Neural crest cell (in vitro differentiated cells): ENCODE results near the gene FOXP1. TPM values are rescaled to one million over a fixed set of nuclear protein-coding genes. Genes with fewer than 3 reads are reported as not detected.

Experiments used
- DNase-seq: peaks from one replicate; pipeline ENCODE4 v3.0.0; 2021; ENCODE audit warnings: low read depth, mixed read lengths, low spot score
- H3K27ac Mint-ChIP-seq: one replicate; pipeline ENCODE4 v1.8.0; 2021; ENCODE audit warnings: mild to moderate bottlenecking, mixed read lengths; ENCODE audit not compliant: unreplicated experiment
- H3K27me3 Mint-ChIP-seq: 2 replicates; pipeline ENCODE4 v1.8.0; 2021; ENCODE audit warnings: low read depth, mild to moderate bottlenecking, mixed read lengths
- H3K36me3 Mint-ChIP-seq: 2 replicates; pipeline ENCODE4 v1.8.0; 2021; ENCODE audit warnings: low read depth, mild to moderate bottlenecking, mixed read lengths
- H3K4me1 Mint-ChIP-seq: 2 replicates; pipeline ENCODE4 v1.8.0; 2021; ENCODE audit warnings: mixed read lengths
- H3K4me3 Mint-ChIP-seq: one replicate; pipeline ENCODE4 v1.8.0; 2021; ENCODE audit warnings: mild to moderate bottlenecking, mixed read lengths
- H3K9me3 Mint-ChIP-seq: 2 replicates; pipeline ENCODE4 v1.8.0; 2021; ENCODE audit warnings: mixed read lengths
- CTCF ChIP-seq: fragments of 200-600 bp; sonication (generic); conservative IDR thresholded peaks from 2 replicates; pipeline ENCODE4 v1.5.0; 2021; ENCODE audit warnings: antibody characterized with exemption, mild to moderate bottlenecking
- total RNA-seq: library from RNA; stranded (reverse); gene quantifications from 2 replicates; pipeline ENCODE4 v1.2.1, GENCODE V29; 2021

FOXP1 gene
- total RNA-seq, 1 donor from 2014 or later: 22.8 TPM

GRCh38 chr3:70988111-70988510, 595.4 kb downstream of the FOXP1 start:
- H3K9me3 Mint-ChIP-seq: peaks cover 3% of the 10 kb centered on the region
- TF ChIP-seq CTCF: no peak
- no peak for DNase-seq
- H3K4me3 Mint-ChIP-seq: no peak overlapping the region
- no peaks in the 10 kb centered on the region for H3K27me3 Mint-ChIP-seq
- peaks cover 6% of the 10 kb centered on the region for H3K4me1 Mint-ChIP-seq
- H3K27ac Mint-ChIP-seq: peak overlapping the region; percentile 62
- H3K36me3 Mint-ChIP-seq: peaks cover 10% of the 10 kb centered on the region

DNA sequence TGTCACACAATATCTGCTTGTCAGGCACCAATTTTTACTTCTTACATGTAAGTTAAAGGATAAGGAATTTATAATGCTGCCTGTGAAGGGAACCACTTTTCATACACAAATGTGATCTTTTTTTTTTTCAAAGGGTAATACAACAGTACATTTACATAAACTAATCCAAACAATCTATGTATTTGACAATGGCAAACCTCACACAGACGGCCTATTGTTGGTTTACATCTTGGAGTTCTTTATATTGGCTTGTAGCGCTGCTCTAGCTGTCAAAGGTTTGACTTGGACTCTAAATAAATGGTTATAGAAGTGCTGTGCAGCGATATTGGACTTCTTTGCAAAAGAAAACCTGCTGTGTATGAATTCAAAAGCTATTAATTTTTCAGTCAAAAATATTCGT, 598.0 kb downstream of the FOXP1 start:
- TF ChIP-seq CTCF: no peak
- Mint-ChIP-seq H3K9me3 (no peaks in the 10 kb centered on the region), H3K36me3 (peaks cover 7% of the 10 kb centered on the region), H3K27me3 (no peaks in the 10 kb centered on the region), H3K4me3 (no peak overlapping the region), H3K4me1 (peaks cover 32% of the 10 kb centered on the region), H3K27ac (no peak overlapping the region)
- no peak for DNase-seq

GRCh38 chr3:70984776-70985482, 598.6 kb downstream of the FOXP1 start:
- no peak overlapping the region for H3K27ac Mint-ChIP-seq
- no peaks in the 10 kb centered on the region for H3K9me3 Mint-ChIP-seq
- peaks cover 38% of the 10 kb centered on the region for H3K4me1 Mint-ChIP-seq
- peaks cover 7% of the 10 kb centered on the region for H3K36me3 Mint-ChIP-seq
- no peak for TF ChIP-seq CTCF
- no peaks in the 10 kb centered on the region for H3K27me3 Mint-ChIP-seq
- H3K4me3 Mint-ChIP-seq: no peak overlapping the region
- no peak for DNase-seq

DNA sequence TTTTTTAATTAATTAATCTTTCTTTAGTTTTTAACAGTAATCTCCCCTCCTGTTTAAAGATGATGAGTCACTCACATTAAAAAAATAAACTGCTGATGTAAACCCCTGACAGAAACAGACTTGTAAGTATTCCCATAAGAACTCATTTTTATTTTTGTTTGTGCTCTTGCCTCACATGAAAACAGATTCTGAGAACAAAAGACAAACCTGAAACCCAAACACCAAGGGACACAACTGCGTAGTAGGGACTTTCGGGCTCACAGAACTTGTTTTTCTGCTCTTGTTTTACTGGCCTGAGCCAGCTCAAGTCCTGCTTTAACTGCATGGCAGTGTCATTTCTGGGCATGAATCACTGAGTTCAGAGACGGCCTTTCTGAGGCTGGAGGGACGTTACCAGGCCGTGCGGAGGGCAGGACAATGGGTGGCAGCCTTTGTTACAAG, 600.8 kb downstream of the FOXP1 start:
- Mint-ChIP-seq H3K4me1 (peaks cover 45% of the 10 kb centered on the region), H3K27ac (peak overlapping the region; percentile 92), H3K9me3 (no peaks in the 10 kb centered on the region), H3K36me3 (peaks cover 9% of the 10 kb centered on the region), H3K27me3 (no peaks in the 10 kb centered on the region), H3K4me3 (peak overlapping the region; percentile 8)
- DNase-seq: peak; percentile 14
- TF ChIP-seq CTCF: no peak

GRCh38 chr3:70982284-70982683, 601.2 kb downstream of the FOXP1 start:
- Mint-ChIP-seq H3K4me3 (no peak overlapping the region), H3K4me1 (peaks cover 45% of the 10 kb centered on the region), H3K36me3 (peaks cover 8% of the 10 kb centered on the region), H3K27ac (no peak overlapping the region), H3K9me3 (no peaks in the 10 kb centered on the region), H3K27me3 (no peaks in the 10 kb centered on the region)
- no peak for DNase-seq
- no peak for TF ChIP-seq CTCF
